ENCODE data around the gene PTPRG.

PTPRG gene

DNA sequence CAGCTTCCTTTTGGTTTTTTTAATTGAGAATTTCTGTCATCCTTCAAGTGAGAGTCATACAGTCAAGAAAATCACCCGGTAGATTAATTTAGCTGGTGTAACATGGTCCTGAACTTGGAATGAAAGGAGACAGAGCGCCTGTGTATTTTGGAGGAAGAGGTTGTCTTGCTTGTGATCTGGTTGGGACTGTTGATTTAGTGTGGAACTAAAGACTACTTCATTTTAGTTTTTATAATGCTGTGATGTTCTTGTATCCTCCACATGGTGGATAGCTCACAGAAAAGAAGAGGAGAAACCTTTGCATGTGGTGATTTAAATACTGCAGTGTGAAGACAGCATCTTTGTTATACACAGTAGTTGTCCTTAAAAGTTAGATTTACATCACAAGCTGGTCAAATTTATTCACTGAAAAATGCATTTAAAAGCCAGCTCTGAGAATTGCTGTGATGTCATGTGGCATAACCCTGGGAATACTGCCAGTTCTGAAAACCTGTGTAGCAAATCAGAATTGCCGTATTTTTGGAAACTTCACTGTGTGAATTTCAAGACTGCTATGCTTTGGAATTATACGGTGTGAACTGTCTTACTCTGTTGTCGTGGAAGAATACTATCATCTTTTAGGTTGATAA is 268.5 kb downstream of the PTPRG start:
- WGBS, result 86% methylated on average over 5 of the region's 5 CpGs
- Histone ChIP-seq H3K9ac (ENCODE audit: low read depth, low read length) (no peak overlapping the region), H3K4me3 (ENCODE audit: low read length) (no peak overlapping the region), H3K9me3 (ENCODE audit: insufficient read depth, low read depth, low read length) (no peaks in the 10 kb centered on the region), H3K36me3 (ENCODE audit: insufficient read depth, low read length) (no peaks in the 10 kb centered on the region; the same call in 1 of the 2 replicates), H3K27ac (ENCODE audit: low read depth, low read length) (peak overlapping the region; percentile 56; the same call in 1 of the 2 replicates), H3K4me1 (ENCODE audit: insufficient read depth, low read length) (peaks cover 28% of the 10 kb centered on the region), H3K27me3 (ENCODE audit: insufficient read depth, low read length) (no peaks in the 10 kb centered on the region)

DNA sequence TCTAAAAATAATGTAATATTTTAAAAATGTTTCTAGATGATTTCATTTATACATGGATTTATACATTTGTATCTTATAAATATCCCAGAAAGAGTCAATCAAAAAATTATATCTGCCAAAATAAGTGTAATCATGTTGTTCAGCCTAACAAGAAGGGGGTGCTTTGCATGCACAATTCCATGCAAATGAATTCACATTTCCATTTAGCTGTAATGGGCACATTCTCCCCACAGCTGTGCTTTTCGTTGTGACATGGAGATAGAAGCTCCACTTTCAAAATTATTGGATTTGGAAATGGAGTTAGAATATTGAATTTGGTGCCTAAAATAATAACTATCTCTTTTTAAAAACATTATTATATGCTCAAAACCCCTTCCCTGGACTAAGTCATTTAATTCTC is 270.6 kb downstream of the PTPRG start:
- peaks cover 28% of the 10 kb centered on the region for H3K4me1 ChIP-seq (ENCODE audit: insufficient read depth, low read length)
- H3K27me3 ChIP-seq (ENCODE audit: insufficient read depth, low read length), result no peaks in the 10 kb centered on the region
- H3K9me3 ChIP-seq (ENCODE audit: insufficient read depth, low read depth, low read length), result no peaks in the 10 kb centered on the region
- no CpG with 5 or more reads among the region's 1 CpG for WGBS
- no peaks in the 10 kb centered on the region; the same call in 1 of the 2 replicates for H3K36me3 ChIP-seq (ENCODE audit: insufficient read depth, low read length)
- H3K27ac ChIP-seq (ENCODE audit: low read depth, low read length), result no peak overlapping the region
- no peak overlapping the region for H3K4me3 ChIP-seq (ENCODE audit: low read length)
- no peak overlapping the region for H3K9ac ChIP-seq (ENCODE audit: low read depth, low read length)

DNA sequence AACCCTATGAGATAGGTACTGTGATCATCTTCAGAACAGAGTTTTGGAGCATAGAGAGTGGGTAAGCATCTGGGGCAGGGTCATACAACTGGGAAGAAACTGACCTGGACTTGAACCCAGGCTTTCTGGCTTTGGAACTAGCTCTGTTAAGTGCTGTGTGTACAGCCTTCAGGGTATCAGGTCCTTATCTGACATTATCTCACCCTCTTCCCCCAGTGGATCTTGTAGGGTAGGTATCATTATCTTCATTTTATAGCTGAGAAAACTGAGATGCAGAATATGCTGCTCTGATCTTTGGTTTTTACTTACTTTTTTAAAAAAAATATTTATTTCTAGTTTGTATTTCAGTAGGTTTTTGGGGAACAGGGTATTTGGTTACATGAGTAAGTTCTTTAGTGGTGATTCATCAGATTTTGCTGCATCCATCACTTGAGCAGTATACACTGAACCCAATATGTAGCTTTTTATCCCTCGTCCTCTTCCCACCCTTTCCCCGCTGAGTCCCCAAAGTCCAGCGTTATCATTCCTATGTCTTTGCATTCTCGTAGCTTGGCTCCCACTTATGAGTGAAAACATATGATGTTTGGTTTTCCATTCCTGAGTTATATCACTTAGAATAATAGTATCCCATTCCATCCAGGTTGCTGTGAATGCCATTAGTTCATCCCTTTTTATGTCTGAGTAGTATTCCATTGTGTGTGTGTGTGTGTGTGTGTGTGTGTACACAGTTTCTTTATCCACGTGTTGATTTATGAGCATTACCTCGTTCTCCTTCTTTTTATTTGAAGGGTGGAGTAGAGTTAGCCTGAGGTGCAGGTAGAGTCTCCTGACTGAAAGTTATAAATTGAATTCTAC is 271.2 kb downstream of the PTPRG start:
- Histone ChIP-seq H3K9ac (ENCODE audit: low read depth, low read length) (no peak overlapping the region), H3K27ac (ENCODE audit: low read depth, low read length) (no peak overlapping the region), H3K27me3 (ENCODE audit: insufficient read depth, low read length) (no peaks in the 10 kb centered on the region), H3K4me1 (ENCODE audit: insufficient read depth, low read length) (peaks cover 31% of the 10 kb centered on the region), H3K4me3 (ENCODE audit: low read length) (no peak overlapping the region), H3K36me3 (ENCODE audit: insufficient read depth, low read length) (no peaks in the 10 kb centered on the region; the same call in 1 of the 2 replicates), H3K9me3 (ENCODE audit: insufficient read depth, low read depth, low read length) (no peaks in the 10 kb centered on the region)
- 95% methylated on average over 5 of the region's 6 CpGs for WGBS

DNA sequence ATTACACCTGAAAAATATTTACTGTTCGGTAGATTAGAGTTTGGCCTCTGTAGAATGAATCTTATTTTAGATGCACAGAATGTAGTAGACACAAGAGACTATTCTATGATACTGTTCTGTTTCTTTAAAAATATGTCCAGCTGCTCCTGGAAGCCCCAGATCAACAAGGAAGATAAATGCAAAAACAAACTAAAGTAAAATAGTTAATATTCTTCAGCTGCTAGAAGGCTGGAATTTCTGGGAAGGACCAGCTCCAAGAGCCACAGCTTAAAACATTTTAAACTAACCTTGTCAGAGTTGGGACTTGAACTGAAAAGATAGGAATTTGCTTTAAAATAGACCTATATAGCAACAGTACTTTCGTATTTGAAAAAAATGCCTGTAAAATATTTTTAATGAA is 277.9 kb downstream of the PTPRG start:
- no peaks in the 10 kb centered on the region for H3K27me3 ChIP-seq (ENCODE audit: insufficient read depth, low read length)
- WGBS, result 86% methylated on average over 1 of the region's 2 CpGs
- no peak overlapping the region for H3K4me3 ChIP-seq (ENCODE audit: low read length)
- H3K27ac ChIP-seq (ENCODE audit: low read depth, low read length), result no peak overlapping the region
- peaks cover 20% of the 10 kb centered on the region for H3K4me1 ChIP-seq (ENCODE audit: insufficient read depth, low read length)
- H3K36me3 ChIP-seq (ENCODE audit: insufficient read depth, low read length), result no peaks in the 10 kb centered on the region
- H3K9me3 ChIP-seq (ENCODE audit: insufficient read depth, low read depth, low read length), result no peaks in the 10 kb centered on the region
- H3K9ac ChIP-seq (ENCODE audit: low read depth, low read length), result no peak overlapping the region

DNA sequence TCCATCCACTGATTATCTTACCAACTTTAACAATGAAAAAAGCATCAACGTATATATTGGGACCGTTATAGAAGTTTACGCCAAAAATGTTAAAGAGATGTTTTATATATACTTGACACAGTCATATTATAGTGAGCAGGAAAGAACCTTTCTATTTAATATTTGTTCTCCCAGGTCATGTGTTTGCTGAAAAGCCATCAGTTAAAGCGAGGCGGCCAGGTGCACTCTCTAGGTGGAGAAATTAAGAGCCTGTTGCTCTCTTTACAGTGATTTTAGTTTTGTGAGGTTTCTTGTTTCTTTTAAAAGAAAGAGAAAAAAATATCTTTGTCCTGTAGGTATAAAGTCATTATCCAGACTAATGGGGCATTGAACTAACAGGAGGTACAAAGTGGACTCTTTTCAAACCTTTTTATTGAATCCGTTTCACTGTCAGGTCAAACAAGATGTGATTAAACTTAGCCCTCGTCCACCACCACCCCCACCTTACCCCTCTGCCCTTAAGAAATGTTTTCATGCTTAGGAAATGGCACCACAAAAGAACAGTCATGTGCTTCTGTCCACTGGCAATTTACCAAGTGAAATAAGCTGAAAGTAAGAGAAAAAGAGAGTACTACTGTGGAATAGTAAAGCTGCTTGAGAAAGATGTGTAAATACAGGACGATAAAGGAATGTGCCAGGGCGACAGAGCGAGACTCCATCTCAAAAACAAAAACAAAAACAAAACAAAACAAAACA is 279.9 kb downstream of the PTPRG start:
- WGBS, result 93% methylated on average over 7 of the region's 10 CpGs
- Histone ChIP-seq H3K27ac (ENCODE audit: low read depth, low read length) (no peak overlapping the region), H3K4me3 (ENCODE audit: low read length) (no peak overlapping the region), H3K4me1 (ENCODE audit: insufficient read depth, low read length) (peaks cover 36% of the 10 kb centered on the region), H3K9ac (ENCODE audit: low read depth, low read length) (no peak overlapping the region), H3K9me3 (ENCODE audit: insufficient read depth, low read depth, low read length) (no peaks in the 10 kb centered on the region), H3K36me3 (ENCODE audit: insufficient read depth, low read length) (no peaks in the 10 kb centered on the region), H3K27me3 (ENCODE audit: insufficient read depth, low read length) (no peaks in the 10 kb centered on the region)

DNA sequence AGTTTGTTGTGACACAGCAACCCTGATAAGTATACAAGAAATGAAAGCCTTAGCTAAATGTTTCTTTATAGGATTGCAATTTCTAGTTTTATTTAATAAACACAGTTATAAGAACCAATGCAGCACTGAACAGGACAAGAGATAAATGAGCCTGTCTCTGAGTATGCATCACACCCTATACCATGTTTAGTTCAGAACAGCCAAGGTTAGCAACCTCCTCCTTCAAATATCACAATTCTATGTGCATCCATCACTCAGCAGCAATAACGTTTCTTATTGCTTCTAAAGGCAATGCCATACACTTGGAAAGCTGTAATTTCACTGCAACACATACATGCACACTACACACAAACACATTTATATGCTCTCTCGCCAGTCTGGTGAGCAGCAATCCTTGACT is 280.6 kb downstream of the PTPRG start:
- Histone ChIP-seq H3K4me1 (ENCODE audit: insufficient read depth, low read length) (peaks cover 42% of the 10 kb centered on the region), H3K9ac (ENCODE audit: low read depth, low read length) (no peak overlapping the region), H3K27me3 (ENCODE audit: insufficient read depth, low read length) (no peaks in the 10 kb centered on the region), H3K27ac (ENCODE audit: low read depth, low read length) (no peak overlapping the region), H3K36me3 (ENCODE audit: insufficient read depth, low read length) (no peaks in the 10 kb centered on the region), H3K4me3 (ENCODE audit: low read length) (no peak overlapping the region), H3K9me3 (ENCODE audit: insufficient read depth, low read depth, low read length) (no peaks in the 10 kb centered on the region)
- 91% methylated on average over 2 of the region's 2 CpGs for WGBS

DNA sequence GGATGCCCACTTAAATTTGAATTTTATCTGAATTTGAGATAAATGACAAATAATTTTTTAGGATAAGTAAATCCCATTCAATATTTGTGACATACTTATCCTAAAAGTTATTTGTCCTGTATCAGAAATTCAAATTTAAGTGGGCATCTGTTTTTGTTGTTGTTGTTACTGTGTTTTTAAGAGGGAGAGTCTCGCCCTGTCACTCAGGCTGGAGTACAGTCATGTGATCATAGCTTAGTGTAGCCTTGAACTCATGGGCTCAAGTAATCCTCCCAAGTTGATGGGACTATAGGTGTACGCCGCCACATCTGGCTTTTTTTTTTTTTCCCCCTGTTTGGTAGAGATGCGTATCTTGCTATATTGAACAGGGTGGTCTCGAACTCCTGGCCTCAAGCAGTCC is 283.0 kb downstream of the PTPRG start:
- no peaks in the 10 kb centered on the region for H3K9me3 ChIP-seq (ENCODE audit: insufficient read depth, low read depth, low read length)
- 97% methylated on average over 5 of the region's 5 CpGs for WGBS
- H3K27me3 ChIP-seq (ENCODE audit: insufficient read depth, low read length), result no peaks in the 10 kb centered on the region
- no peaks in the 10 kb centered on the region for H3K36me3 ChIP-seq (ENCODE audit: insufficient read depth, low read length)
- H3K9ac ChIP-seq (ENCODE audit: low read depth, low read length), result no peak overlapping the region
- H3K4me1 ChIP-seq (ENCODE audit: insufficient read depth, low read length), result peaks cover 45% of the 10 kb centered on the region
- no peak overlapping the region for H3K27ac ChIP-seq (ENCODE audit: low read depth, low read length)
- no peak overlapping the region for H3K4me3 ChIP-seq (ENCODE audit: low read length)

DNA sequence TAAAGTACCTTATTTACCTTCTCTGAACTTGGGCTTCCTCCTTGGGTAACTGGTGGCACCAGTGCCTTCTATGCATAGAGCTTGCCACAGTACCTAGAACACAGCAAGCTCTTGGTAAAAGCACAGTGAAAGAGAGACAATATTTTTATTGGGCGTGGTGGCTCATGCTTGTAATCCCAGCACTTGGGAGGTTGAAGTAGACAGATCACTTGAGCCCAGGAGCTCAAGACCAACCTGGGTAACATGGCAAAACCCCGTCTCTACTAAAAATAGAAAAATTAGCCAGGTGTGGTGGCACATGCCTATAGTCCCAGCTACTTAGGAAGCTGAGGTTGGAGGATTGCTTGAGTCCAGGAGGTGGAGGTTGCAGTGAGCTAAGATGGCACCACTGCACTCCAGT is 285.1 kb downstream of the PTPRG start:
- no peak overlapping the region for H3K9ac ChIP-seq (ENCODE audit: low read depth, low read length)
- H3K27ac ChIP-seq (ENCODE audit: low read depth, low read length), result no peak overlapping the region; the same call in 1 of the 2 replicates
- no peaks in the 10 kb centered on the region for H3K9me3 ChIP-seq (ENCODE audit: insufficient read depth, low read depth, low read length)
- no peaks in the 10 kb centered on the region for H3K27me3 ChIP-seq (ENCODE audit: insufficient read depth, low read length)
- H3K4me3 ChIP-seq (ENCODE audit: low read length), result no peak overlapping the region
- no peaks in the 10 kb centered on the region for H3K36me3 ChIP-seq (ENCODE audit: insufficient read depth, low read length)
- H3K4me1 ChIP-seq (ENCODE audit: insufficient read depth, low read length), result peaks cover 46% of the 10 kb centered on the region
- WGBS, result 97% methylated on average over 2 of the region's 2 CpGs

DNA sequence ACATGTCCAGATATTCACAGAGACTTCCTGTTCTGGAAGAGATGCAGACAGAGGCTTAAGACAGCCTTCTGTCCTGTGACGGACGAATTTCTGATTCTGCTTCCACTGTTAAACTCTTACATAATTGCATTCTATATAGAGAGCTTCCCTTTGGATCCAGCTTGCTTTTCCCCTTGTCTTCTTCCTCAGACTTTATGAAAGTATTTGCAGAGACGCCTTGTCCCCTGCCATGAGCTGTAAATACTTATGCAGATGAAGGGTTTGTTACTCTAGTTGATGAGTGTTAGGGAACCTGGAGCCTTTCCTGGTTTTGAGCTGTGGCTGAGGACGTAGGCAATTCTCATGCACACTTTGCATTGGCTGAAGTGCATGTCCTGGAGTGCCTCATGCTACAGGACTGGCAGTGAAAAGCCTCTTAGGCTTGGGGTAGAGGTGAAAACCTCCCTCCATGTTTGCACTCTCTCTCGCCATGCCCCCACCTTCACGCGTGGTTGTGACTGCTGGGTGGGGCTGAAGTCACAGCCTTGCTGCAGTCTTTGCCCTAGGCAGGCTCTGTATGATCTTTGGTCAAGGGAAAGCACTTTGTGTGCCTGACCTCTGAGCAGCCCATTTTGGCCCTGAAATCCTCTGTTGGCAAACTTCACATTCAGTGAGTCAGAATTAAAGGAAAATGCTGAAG is 286.6 kb downstream of the PTPRG start:
- H3K27me3 ChIP-seq (ENCODE audit: insufficient read depth, low read length), result no peaks in the 10 kb centered on the region

DNA sequence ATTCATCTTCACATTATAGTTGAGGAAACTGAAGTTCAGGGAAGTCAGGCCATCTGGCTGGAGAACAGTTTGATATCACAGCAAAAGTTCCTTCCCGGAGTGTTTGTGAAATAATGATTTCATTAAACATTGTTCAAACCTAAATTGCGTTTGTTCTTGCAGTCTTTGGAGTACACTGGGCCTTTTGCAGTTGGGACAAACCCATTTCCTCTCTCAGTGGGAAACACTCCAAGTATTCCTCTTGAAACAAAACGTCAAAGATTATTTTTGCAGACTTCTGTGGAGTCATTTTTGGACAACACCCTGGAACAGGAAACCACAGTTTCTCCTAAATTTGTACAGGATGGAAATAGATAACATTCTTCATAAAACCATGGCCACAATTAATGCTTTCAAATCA is 287.5 kb downstream of the PTPRG start:
- Histone ChIP-seq H3K4me3 (ENCODE audit: low read length) (no peak overlapping the region), H3K9ac (ENCODE audit: low read depth, low read length) (no peak overlapping the region), H3K27ac (ENCODE audit: low read depth, low read length) (no peak overlapping the region), H3K4me1 (ENCODE audit: insufficient read depth, low read length) (peaks cover 56% of the 10 kb centered on the region), H3K9me3 (ENCODE audit: insufficient read depth, low read depth, low read length) (no peaks in the 10 kb centered on the region), H3K36me3 (ENCODE audit: insufficient read depth, low read length) (no peaks in the 10 kb centered on the region), H3K27me3 (ENCODE audit: insufficient read depth, low read length) (no peaks in the 10 kb centered on the region)
- 76% methylated on average over 3 of the region's 3 CpGs for WGBS

More for the DNA sequence above, 286.6 kb downstream of the PTPRG start:
- Histone ChIP-seq H3K4me3 (ENCODE audit: low read length) (no peak overlapping the region), H3K4me1 (ENCODE audit: insufficient read depth, low read length) (peaks cover 47% of the 10 kb centered on the region), H3K9me3 (ENCODE audit: insufficient read depth, low read depth, low read length) (no peaks in the 10 kb centered on the region), H3K27ac (ENCODE audit: low read depth, low read length) (peak overlapping the region; percentile 85; the same call in 1 of the 2 replicates), H3K36me3 (ENCODE audit: insufficient read depth, low read length) (no peaks in the 10 kb centered on the region), H3K9ac (ENCODE audit: low read depth, low read length) (peak overlapping the region; percentile 43)
- WGBS, result 22% methylated on average over 7 of the region's 7 CpGs

All from HUES64 (cell line).